Stimulated activated CD4-positive, alpha-beta T cell treated with anti-CD3 and anti-CD28 coated beads, Interleukin-1b, Interleukin-23, amount 100 ng/mL, for 4 hours (primary cell): ENCODE measurements around the gene ABCD3.

Experiments
- DNase-seq, 2 donors: peaks; one replicate each; pipeline ENCODE4 v3.0.0-alpha.2; 2020; ENCODE audit warnings: low read depth in 2 of 2

The ABCD3 gene

DNA sequence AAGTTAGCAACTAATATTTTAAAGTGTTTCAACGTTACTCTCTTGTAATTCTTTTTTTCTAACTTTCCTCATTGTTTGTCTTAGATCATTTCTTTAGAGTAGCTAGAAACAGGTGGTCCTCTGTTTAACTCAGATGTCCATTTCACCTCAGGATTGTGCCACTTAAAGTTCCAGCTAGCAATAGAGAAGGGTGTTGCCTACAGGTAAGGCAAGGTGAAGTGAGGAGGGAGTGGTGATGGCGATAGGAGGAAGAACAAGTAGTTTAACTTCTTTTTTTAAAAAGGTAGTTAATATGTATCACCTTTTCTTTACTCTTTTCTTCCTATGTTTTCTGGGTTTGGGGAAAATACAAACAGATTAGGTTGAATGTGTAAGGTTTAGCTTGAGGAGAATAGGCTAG is 44.4 kb downstream of the ABCD3 start:
- DNase-seq, result no peak

DNA sequence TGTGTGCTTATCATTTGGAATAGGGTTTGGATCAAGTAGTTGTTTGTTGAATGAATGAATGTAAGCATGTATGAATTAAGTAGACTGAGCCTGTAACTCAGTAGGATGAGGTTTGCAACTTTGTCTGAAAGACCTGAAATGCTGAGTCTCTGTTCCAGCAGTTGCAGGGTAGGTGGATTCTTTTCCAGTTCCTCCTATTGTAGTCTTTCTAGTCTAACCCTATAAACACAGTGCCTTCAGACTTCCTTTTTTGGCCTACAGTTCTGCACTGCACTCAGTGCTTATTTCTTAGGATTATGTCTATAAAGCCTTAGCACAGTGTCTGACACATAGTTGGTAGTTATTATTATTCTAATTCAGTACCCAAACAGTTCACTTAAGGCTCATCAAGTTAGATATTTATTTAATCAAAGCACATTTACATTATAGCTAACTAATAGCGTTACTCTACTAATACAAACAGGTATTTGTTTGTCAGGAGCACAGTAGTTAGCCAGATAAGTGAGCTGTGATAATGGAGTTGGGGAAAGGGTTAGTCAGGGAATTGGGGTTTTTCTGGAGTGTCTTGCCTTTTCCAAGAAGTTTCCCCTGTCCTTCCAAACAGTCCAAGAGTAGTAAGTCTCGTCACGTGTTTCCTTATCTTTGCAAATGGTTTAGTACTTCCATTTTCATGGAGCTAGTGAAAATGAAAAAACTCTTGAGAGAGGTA is 45.0 kb downstream of the ABCD3 start:
- no peak for DNase-seq

DNA sequence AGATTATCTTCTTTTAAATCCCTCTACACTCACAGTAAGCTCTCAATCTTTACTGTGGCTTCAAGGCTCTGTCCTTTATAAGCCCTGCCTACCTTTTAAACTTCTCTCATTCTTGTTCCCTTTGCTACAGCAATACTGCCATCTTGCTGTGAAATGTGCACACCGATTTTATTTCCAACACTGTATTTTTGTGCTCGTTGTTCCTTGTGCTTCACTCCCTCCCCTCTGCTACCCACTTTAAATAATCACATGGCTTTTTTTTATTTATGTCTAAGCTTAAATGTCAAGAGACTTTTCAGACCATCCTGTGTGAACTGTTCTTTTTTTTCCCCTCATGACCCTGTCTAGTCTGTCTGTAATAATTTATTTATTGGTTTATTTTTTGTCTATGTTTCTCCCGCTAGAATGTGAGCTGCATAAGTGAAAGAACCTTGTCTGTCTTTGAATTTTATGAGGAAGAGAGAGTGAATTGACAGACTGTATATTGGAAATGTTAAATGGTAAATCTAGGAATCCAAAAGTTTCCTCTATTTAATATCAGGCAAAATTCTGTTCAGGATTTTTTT is 45.7 kb downstream of the ABCD3 start:
- no peak for DNase-seq

DNA sequence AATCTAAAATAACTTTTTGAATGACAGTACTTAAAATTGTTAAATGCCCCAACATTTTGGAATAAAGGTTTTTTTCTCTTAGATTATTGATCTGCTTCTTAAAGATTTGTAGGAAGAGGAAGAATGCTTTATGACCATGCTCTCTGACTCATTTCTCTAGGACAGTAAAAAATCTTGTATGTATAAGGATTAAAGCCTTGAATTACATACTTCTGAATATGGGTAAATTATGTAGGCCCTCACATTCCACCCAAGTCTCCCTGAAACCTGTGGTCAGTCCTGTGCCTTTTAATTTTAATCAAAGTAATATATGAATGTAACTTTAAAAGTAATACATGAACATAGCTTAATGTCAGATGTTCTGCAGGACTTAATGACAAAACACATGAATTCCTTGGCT is 50.5 kb downstream of the ABCD3 start:
- DNase-seq, result no peak

DNA sequence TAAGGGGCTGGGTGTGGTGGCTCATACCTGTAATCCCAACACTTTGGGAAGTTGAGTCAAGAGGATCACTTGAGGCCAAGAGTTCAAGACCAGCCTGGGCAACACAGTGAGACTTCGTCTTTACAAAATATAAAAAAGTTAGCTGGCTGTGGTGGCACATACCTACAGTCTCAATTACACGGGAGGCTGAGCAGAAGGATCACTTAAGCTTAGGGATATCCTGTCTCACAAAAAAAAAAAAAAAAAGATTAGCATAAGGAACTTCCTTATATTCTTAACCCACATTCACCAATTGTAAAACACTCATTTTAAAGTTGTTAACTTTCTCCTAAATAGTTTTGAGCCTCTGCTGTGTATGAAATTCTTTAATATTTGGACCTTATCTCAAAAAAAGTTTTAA is 53.1 kb downstream of the ABCD3 start:
- DNase-seq, result no peak

DNA sequence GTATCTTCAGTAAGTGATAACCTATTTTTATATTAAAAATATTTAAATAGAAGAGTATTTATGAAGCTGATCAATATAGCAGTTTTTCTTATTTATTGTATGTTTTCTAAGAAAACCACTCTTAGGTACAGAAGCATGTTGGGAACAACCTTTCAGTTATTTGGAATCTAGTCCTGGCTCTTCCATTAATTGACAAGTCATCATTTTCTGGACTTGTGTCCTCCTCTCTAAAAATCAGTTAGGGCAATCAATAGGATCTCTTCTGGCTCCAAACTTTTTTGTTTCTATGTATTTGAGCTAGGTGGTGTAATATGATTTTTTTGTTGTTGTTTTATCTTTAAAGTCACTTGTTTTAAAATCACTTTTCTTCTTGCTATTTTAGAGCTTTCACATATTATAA is 57.0 kb downstream of the ABCD3 start:
- DNase-seq, result no peak

DNA sequence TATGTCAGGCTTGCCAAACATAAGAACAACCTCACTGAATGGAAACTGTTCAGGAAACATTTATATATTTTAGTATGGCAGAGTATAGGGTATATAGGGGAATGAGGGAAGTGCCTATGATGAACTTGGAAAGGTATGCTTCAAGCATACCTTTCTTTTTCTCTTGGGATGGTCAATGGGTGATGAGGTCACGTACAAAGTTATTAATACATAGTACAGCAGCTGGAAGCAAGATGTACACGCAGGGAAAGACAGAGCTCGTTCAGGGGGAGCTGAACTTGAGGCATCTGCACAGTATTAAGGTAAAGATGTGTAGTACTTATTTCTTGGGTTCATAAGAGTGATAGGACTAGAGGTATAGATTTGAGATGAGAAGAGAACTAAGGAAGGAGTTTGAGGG is 61.5 kb downstream of the ABCD3 start:
- DNase-seq, result no peak

DNA sequence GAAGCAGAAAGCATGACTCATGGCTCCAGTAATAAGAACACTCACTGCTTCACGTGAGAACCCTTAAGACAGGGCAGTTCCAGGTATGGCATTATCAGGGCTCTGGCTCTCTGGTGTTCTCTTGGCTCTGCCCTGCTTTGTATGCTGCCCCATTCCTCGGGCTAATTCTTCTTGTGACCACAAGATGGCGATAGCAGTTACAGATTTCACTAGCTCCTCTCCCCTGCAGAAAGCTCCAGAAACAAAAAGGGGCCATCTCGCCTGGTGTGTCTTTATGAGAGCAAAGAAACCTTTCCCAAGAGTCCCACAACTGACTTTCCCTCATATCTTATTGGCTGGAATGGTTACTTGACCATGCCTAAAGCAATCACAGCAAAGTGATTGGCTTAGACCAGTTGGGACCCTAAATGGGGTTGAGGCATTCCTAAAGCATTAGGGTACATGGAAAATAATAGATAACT is 63.3 kb downstream of the ABCD3 start:
- peak; percentile 1 to 8 for DNase-seq

DNA sequence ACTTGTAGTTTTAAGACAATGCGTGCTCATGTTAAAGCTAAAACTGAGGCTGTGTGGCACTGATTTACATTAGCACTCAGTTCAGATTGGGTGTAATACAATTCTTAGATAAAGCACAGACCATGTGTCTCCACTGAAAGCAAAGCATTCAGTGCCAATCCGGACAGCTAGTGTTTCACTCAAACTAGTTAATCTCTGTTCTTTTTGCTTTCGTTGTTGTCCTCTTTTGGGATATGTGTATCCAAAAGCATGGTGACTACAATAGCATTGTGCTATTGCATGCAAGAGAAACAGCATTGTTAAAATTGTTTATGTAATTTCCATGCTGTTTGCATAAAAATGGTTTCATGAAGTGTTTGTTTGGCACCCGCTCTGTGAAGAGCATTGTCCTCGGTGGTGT is 68.8 kb downstream of the ABCD3 start:
- DNase-seq, result no peak

DNA sequence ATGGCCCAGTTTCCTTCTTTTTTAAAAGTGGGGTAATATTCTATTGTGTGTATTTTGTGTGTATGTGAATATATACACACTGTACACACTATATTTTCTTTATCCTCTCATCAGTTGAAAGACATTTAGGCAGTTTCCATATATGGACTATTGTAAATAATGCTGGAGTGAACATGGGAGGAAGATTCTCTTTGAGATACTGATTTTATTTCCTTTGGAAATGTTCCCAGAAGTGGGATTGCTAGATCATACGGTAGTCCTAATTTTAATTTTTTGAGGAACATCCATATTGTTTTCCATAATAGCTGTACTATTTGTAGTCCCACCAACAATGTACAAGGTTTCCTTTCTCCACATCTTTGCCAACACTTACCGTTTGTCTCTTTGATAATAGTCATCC is 72.4 kb downstream of the ABCD3 start:
- no peak for DNase-seq

DNA sequence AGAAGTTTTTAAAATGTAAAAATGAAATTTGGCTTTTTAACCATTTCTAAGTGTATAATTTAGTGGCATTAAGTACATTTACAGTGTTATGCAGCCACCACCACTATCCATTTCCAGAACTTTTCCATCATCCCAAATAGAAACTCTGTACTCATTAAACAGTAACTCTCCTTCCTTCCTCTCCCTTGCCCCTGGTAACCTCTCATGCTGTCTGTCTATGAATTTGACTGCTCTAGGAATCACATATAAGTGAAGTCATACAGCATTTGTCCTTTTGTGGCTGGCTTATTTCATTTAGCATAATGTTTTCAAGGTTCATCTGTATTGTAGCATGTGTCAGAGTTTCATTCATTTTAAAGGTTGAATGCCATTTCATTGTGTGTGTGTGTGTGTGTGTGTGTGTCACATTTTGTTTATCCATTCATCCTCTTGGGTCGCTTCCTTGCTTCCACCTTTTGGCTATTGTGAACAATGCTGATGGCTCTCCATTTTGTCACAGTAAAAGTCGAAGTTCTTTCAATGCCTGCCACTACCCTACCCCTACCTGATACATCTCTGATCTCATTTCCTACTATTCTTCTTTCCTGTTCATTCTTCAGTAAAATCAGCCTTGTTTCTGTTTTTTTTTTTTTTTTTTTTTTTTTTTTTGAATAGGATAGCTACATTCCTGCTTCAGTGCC is 78.0 kb downstream of the ABCD3 start:
- DNase-seq, result no peak

DNA sequence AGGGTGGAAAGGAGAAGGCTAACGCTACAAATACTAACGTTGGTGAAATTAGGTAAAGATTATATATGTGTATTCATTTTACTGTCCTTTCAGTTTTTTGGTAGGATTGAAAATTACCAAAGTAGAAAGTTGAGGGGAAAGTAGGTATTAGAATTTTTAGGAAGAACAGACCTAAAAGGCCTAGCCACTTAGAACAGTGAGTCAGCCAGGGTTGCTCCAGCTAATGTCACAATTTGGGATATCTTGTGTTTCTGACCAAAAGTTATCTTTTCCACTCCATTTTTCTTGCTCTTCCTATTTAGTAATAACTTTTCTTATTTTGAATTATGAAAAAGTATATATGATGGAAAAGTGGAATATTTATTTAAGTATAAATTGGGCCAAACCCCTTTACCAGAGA is 83.2 kb downstream of the ABCD3 start:
- no peak for DNase-seq

DNA sequence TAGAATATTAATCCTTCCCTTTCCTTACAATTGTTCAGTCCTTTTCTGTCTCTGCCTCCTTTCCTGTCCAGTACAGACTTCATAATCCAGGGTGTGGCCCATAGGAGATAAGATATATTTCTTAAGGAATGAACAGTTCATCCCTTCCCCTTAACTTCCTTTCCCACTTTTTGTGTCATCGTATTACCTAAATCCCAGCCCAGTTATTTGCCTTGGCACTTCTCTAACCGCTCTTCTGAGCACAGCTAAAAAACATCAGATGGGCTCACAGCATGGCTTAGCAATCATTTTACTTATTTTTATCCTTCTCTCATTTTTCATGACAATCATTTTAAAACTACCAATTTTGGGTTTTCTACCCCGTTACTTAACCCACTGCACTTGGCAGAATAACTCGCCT is 83.7 kb downstream of the ABCD3 start:
- no peak for DNase-seq

DNA sequence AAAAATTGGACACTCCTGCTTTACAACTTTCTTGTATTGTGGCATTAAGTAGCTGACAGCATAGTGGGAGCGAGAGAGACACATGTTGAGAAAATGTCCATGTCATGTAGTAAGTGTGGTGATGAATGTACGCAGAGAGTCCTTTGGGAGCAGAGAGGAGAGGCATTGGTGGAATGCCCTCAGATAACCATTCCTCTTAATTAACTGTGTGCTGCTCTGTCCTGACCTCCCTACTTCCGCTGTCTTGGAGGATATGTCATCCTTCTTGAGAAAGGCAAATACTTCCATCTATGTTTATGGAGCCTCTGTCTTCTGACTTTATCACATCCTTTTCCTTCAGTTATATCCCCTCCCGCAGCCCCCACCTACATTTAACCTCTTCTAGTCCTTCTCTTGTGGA is 85.0 kb downstream of the ABCD3 start:
- DNase-seq, result no peak

DNA sequence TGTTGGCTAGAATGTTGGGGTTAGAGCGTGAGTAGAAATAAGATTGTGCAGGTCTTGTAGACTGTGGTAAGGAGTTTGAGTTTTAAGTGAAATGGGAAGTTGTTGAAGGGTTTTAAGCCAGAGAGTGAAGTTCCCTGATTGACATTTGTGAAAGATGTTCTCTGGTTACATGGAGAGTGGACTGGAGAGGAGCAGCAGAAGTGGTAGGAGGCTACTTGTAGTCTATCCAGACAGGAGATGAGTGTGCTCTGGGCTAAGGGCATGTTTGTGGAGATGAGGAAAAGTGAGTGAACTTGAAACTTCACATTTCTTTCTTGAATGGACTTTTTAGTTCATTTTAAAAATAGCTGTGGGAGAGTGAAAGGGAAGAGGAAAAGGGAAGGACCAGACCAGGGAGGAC is 86.4 kb downstream of the ABCD3 start:
- DNase-seq, result no peak

DNA sequence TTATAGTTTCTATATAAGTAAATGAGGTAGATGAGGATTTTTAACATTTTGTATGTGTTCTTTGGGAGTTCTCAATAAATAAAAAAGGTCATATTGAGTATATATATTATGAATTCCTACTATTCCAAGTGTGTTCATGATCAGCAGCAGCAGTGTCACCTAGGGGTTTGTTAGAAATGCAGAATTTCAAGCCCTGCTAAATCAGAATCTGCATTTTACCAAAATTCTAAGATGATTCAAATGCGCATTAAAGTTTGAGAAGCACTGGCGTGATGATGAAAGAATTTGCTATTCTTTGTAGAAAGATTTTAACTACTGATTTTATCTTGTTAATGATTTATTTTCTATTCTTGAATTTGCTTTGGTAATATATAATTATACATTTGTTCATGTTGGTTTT is 94.6 kb downstream of the ABCD3 start:
- no peak for DNase-seq

DNA sequence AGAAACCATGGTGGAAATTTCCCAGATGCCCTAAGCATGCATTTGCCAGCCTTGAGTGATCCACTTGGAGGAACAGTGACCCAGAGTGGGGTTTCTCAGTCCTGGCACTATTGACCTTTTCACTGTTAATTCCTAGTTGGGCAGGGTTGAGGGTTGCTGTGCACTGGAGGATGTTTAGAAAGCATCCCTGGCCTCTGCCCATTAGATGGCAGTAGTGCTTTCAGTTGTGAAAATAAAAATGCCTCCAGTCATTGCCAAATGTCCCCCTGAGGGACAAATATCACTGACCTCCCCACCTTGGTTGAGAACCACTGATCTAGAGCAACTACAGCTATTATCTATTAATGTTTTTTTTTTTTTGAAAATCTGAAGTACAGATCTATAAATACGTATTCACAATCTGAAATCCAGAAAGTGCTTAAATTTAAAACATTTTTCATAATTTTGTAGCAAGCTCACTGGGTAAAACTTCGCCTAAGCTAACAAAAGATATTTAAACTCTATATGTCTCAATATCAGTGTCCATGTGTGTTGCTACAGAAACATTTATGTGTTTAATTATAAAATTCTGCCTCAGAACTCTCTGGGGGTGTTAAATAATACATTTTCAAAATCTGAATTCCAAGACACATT is 96.0 kb downstream of the ABCD3 start:
- DNase-seq, result no peak

DNA sequence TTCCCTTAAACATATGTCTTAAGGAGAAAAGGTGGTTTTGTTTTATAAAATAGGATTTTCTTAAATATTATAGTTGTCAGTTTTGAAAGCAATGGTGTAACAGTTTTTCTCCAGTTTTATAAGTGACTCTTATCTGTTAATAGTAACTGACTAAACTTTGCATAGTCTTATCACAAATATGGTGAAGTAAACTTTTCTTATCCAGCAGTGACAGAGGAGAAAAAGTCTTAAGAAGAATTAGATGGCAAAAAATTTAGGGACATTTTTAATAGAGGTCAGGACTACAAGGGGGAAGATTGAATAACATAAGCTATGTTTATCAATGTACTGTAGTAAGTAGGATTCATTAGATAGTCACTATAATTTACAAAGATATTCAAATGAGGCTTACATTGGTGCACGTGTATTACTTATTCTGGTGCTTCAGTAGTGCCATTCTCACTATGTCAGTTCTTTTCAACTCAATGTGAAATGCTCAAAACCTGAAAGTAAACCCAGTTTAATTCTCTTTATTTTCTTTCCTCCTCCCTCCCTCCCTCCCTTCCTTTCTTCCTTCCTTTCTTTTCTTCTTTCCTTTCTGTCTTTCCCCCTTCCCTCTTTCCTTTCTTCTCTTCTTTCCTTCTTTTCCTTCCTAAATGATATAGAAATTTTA is 97.2 kb downstream of the ABCD3 start:
- no peak for DNase-seq

DNA sequence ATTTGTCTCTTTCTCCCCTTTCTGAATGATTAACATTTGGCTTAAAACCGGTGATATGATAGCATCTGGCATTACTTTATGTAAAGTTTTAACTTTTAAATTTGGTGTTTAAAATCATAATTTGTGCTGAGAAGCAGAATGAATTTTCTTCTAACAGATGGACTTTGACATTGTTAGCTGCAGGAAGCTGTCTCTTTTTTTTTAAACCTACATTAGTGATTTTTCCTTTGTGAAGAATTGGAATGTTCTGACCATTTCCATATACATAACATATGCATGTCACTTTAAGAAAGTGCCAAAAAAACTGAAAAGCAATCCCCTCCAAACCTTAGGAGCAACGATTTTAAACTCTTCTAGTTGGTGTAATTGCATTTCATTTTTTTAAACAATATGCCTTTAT is 101.2 kb downstream of the ABCD3 start:
- DNase-seq, result no peak

DNA sequence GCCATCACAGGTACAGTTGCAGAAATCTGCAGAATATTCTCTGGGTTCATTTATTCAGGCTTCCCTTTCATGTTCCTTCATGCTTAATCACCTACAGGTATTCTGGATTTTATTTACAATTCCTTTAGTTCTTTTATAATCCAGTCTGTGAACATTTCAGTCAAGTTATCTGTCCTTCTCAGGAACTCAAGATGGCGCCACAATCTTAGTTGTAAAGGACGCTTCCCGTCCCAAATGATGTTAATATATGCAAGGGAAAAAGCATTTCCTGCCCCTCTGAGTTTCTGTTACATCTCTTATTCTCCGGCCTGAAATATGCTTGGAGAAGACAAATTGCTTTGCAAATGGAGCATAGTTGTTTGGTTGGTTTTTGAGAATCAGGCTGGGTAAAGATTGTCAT is 104.1 kb downstream of the ABCD3 start:
- no peak for DNase-seq

DNA sequence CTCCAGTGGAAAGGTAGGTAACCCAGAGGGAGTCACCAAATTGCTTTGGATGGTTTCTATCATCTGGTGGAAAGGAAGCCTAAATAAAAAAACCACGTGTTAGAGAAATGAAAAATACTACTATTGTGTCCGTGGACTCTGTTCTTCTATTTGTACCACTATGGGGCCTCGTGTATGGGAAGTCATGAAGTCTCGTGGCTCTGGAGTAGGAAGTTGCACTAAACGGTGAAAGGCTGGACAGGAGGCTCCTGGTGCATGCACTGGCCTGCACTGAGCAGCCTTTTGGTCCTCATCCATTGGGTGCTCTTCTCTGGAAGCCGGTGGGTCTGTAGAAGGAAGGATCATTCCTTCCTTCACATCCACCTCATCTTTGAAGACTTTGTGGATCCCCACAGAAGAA is 106.3 kb downstream of the ABCD3 start:
- DNase-seq, result no peak
